PC-3 (cell line): ENCODE measurements around the gene FAM162A. TPM values are rescaled to one million over a fixed set of nuclear protein-coding genes. Genes with fewer than 3 reads are reported as not detected.
A peak's percentile ranks its signal among the peaks of the same experiment; 100 is the strongest.

ENCODE experiments used
- ATAC-seq: fragments of 200-7000 bp; cut with Tn5 transposase; 2 replicates; pipeline ENCODE4 v1.9.1; 2020; ENCODE audit warnings: mild to moderate bottlenecking, moderate library complexity
- BruUV-seq: library from RNA; stranded (reverse); fragments of 400-500 nt; replicated peaks from 2 replicates; lab custom pipeline; 2021; lab: Mats Ljungman, UMichigan
- CTCF ChIA-PET: fragments of 300-600 bp; sonication (Branson Sonifier 250); formaldehyde crosslinking; loops from one replicate; lab custom pipeline; 2022; ENCODE audit warnings: antibody characterized with exemption; lab: Charles Lee
- POLR2A ChIA-PET: fragments of 300-600 bp; sonication (Branson Sonifier 250); formaldehyde crosslinking; loops from one replicate; lab custom pipeline; 2022; ENCODE audit warnings: antibody characterized with exemption; ENCODE audit not compliant: unreplicated experiment; lab: Charles Lee
- DNase-seq: peaks from one replicate; pipeline ENCODE4 v3.0.0-alpha.2; 2015
- H2AFZ ChIP-seq: fragments of 300-600 bp; sonication (generic); 2 replicates; pipeline ENCODE4 v1.6.0; 2016; ENCODE audit warnings: antibody characterized with exemption, low read length
- H3F3A ChIP-seq: fragments of 300-600 bp; sonication (generic); one replicate; pipeline ENCODE4 v1.6.0; 2017; ENCODE audit warnings: antibody characterized with exemption, low read length, control low read depth, mild to moderate bottlenecking; ENCODE audit not compliant: unreplicated experiment
- H3K27ac ChIP-seq: fragments of 300-600 bp; sonication (generic); 2 replicates; pipeline ENCODE4 v1.5.1; 2016; ENCODE audit warnings: mild to moderate bottlenecking, low read length
- H3K27me3 ChIP-seq: fragments of 300-600 bp; sonication (generic); 2 replicates; pipeline ENCODE4 v1.6.1; 2016; ENCODE audit warnings: low read length, mixed read lengths
- H3K36me3 ChIP-seq: fragments of 300-600 bp; sonication (generic); 2 replicates; pipeline ENCODE4 v1.6.1; 2016; ENCODE audit warnings: low read depth, mixed run types, low read length, mixed read lengths
- H3K4me1 ChIP-seq: fragments of 300-600 bp; sonication (generic); 2 replicates; pipeline ENCODE4 v1.5.1; 2016; ENCODE audit warnings: low read length; ENCODE audit not compliant: insufficient read depth
- H3K4me2 ChIP-seq: fragments of 300-600 bp; sonication (generic); 2 replicates; pipeline ENCODE4 v1.6.0; 2016; ENCODE audit warnings: low read length
- H3K4me3 ChIP-seq: fragments of 300-600 bp; sonication (generic); 2 replicates; pipeline ENCODE4 v1.5.1; 2016; ENCODE audit warnings: mild to moderate bottlenecking, low read length, mixed read lengths
- H3K79me2 ChIP-seq: fragments of 300-600 bp; sonication (generic); 2 replicates; pipeline ENCODE4 v1.6.1; 2017; ENCODE audit warnings: low read length, mixed read lengths
- H3K9ac ChIP-seq: fragments of 300-600 bp; sonication (generic); 2 replicates; pipeline ENCODE4 v1.6.0; 2016; ENCODE audit warnings: mild to moderate bottlenecking, low read length
- H3K9me2 ChIP-seq: fragments of 300-600 bp; sonication (generic); replicated peaks from 2 replicates; pipeline ENCODE4 v1.6.1; 2016; ENCODE audit warnings: mixed run types, low read length, mixed read lengths
- H3K9me3 ChIP-seq: fragments of 300-600 bp; sonication (generic); 2 replicates; pipeline ENCODE4 v1.6.1; 2016; ENCODE audit warnings: low read length, mixed read lengths
- H4K20me1 ChIP-seq: fragments of 300-600 bp; sonication (generic); 2 replicates; pipeline ENCODE4 v1.6.1; 2016; ENCODE audit warnings: low read length, mixed read lengths
- EZH2 ChIP-seq: fragments of 300-600 bp; sonication (generic); IDR thresholded peaks from one replicate; pipeline ENCODE4 v1.6.1; 2017; ENCODE audit warnings: antibody characterized with exemption, mild to moderate bottlenecking, low read length; ENCODE audit not compliant: unreplicated experiment
- EZH2phosphoT487 ChIP-seq: fragments of 300-600 bp; sonication (generic); IDR thresholded peaks from 2 replicates; pipeline ENCODE4 v1.6.1; 2018; ENCODE audit warnings: mild to moderate bottlenecking, antibody characterized with exemption, low read length, borderline replicate concordance
- intact Hi-C: fragments of 100-400 bp; cut with micrococcal nuclease; formaldehyde crosslinking; loops from 2 replicates; pipeline ENCODE4 v1.9.0; 2023
- total RNA-seq: library from RNA; depleted of rRNA; stranded (reverse); fragments of >200 nt; gene quantifications from 2 replicates; pipeline ENCODE4 v1.2.3, GENCODE V29; 2014
- TF ChIP-seq, protein P1 (sequence below): fragments of 300-600 bp; sonication (generic); conservative IDR thresholded peaks from 2 replicates; pipeline ENCODE4 v1.5.1; 2017; ENCODE audit warnings: antibody characterized with exemption, low read depth, mild to moderate bottlenecking, low read length

FAM162A gene
- total RNA-seq, 1 experiment from 2014 or later: 126 TPM

DNA sequence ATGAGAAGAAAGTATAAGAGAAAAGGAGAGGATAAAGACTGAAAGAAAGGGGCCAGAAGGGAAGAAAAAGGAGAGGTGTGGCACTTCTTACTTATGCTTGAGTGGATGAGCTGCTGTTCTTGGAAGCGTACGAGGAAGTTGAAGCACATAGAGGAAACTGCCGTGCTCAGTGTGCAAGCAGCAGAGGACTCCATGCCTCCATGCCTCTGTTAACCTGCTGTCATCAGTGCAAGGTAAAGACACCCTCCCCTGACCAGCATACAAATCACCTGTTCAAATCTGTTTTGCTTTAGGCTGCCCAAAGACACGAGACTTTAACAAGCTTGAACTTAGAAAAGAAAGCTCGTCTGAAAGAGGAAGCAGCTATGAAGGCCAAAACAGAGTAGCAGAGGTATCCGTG, 25.5 kb downstream of the FAM162A start:
- ChIA-PET POLR2A (interaction anchor here (0.6 kb wide), 2 partner anchors 190 to 253 kb away, joined by 12 to 23 read pairs; no protein-coding TSS in a partner anchor), CTCF (no interaction called here)
- Histone ChIP-seq H3K9ac (no peak overlapping the region), H3F3A (no peaks in the 10 kb centered on the region), H3K27ac (no peak overlapping the region), H3K4me3 (no peak overlapping the region), H4K20me1 (no peaks in the 10 kb centered on the region), H3K4me1 (peaks cover 10% of the 10 kb centered on the region), H3K9me3 (no peaks in the 10 kb centered on the region), H3K4me2 (no peak overlapping the region), H3K79me2 (peaks cover 28% of the 10 kb centered on the region), H3K27me3 (no peaks in the 10 kb centered on the region), H3K36me3 (peaks cover 45% of the 10 kb centered on the region), H3K9me2 (no peaks in the 10 kb centered on the region), H2AFZ (no peak overlapping the region)
- ATAC-seq (no peak), DNase-seq (no peak)
- TF ChIP-seq EZH2phosphoT487: no peak
- TF ChIP-seq EZH2: no peak
- TF ChIP-seq, protein P1, sequence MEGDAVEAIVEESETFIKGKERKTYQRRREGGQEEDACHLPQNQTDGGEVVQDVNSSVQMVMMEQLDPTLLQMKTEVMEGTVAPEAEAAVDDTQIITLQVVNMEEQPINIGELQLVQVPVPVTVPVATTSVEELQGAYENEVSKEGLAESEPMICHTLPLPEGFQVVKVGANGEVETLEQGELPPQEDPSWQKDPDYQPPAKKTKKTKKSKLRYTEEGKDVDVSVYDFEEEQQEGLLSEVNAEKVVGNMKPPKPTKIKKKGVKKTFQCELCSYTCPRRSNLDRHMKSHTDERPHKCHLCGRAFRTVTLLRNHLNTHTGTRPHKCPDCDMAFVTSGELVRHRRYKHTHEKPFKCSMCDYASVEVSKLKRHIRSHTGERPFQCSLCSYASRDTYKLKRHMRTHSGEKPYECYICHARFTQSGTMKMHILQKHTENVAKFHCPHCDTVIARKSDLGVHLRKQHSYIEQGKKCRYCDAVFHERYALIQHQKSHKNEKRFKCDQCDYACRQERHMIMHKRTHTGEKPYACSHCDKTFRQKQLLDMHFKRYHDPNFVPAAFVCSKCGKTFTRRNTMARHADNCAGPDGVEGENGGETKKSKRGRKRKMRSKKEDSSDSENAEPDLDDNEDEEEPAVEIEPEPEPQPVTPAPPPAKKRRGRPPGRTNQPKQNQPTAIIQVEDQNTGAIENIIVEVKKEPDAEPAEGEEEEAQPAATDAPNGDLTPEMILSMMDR: no peak
- intact Hi-C loops: no loop called here
- BruUV-seq: no TSS peak

DNA sequence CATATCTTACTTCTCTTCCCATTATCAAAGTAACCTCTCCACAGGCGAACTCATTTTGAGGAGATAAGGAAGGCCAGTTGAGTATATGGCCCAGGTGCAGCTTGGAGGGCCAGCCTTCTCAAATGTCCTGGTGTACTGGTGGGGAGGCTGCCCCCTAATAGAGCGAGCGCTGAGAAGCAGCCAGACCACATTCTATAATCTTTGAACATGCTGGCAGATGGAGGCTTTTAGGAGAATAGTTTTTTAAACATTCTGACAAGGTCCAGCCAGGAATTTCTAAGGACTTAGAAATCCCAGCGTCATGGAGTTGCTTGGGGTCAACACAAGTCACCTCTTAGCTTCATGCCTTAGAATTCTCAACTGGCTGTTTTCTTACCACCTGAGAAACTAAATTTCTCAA, 26.1 kb downstream of the FAM162A start:
- no peak for TF ChIP-seq EZH2phosphoT487
- TF ChIP-seq, protein P1: no peak
- TF ChIP-seq EZH2: no peak
- Histone ChIP-seq H3K9me3 (no peaks in the 10 kb centered on the region), H2AFZ (no peak overlapping the region), H3K4me3 (no peak overlapping the region), H3K79me2 (peaks cover 34% of the 10 kb centered on the region), H3F3A (no peaks in the 10 kb centered on the region), H3K9me2 (no peaks in the 10 kb centered on the region), H3K4me2 (no peak overlapping the region), H3K9ac (no peak overlapping the region), H3K36me3 (peaks cover 42% of the 10 kb centered on the region), H3K27me3 (no peaks in the 10 kb centered on the region), H3K27ac (no peak overlapping the region), H4K20me1 (no peaks in the 10 kb centered on the region), H3K4me1 (peaks cover 17% of the 10 kb centered on the region)
- no peak for DNase-seq
- intact Hi-C loops: no loop called here
- POLR2A ChIA-PET: no interaction called here
- BruUV-seq: no TSS peak
- CTCF ChIA-PET: no interaction called here
- ATAC-seq: no peak

DNA sequence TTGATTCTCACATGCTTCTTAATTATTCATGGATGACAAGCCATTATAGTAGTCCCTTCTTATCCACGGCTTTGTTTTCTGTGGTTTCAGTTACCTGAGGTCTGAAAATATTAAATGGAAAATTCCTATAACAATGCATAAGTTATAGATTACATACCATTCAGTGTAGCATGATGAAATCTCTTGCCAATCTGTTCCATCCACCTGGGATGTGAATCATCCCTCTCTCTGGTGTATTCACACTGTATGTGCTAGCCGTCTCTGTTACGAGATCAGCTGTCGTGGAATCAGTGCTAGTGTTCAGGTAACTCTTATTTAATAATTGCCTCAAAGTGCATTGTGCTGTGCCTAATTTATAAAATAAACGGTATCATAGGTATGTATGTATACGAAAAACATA, 26.7 kb downstream of the FAM162A start:
- ChIA-PET CTCF (no interaction called here), POLR2A (no interaction called here)
- Histone ChIP-seq H4K20me1 (no peaks in the 10 kb centered on the region), H3K79me2 (peaks cover 40% of the 10 kb centered on the region), H3K27me3 (no peaks in the 10 kb centered on the region), H3K27ac (no peak overlapping the region), H3K9me2 (no peaks in the 10 kb centered on the region), H2AFZ (no peak overlapping the region), H3K36me3 (peaks cover 42% of the 10 kb centered on the region), H3K4me1 (peaks cover 19% of the 10 kb centered on the region), H3K9me3 (no peaks in the 10 kb centered on the region), H3K4me2 (no peak overlapping the region), H3K4me3 (no peak overlapping the region), H3K9ac (no peak overlapping the region), H3F3A (no peaks in the 10 kb centered on the region)
- peak; percentile 34; the same call in 1 of the 2 replicates for ATAC-seq
- TF ChIP-seq EZH2: no peak
- TF ChIP-seq EZH2phosphoT487: no peak
- TF ChIP-seq, protein P1: no peak
- intact Hi-C loops: no loop called here
- no peak for DNase-seq
- BruUV-seq: no TSS peak
